ENCODE results near the gene LRIT1. TPM values are rescaled to one million over a fixed set of nuclear protein-coding genes. Genes with fewer than 3 reads are reported as not detected.

Gene LRIT1
- total and polyA plus RNA-seq, 2 of the 8 experiments (the other 6 are each of a cell fraction or from before 2014, with no cell fraction given), result 0.03 TPM; not detected in 1

- no peak overlapping the region for H2AK5ac ChIP-seq (ENCODE audit: low read depth, low read length)
- DNase-seq (ENCODE audit: low read depth in 1 of 2, low spot score in 2 of 2), result no peak
- no peak overlapping the region for H3K9ac ChIP-seq (replicated peaks in 1 of 4; ENCODE audit: extremely low read depth in 1 of 4, low read depth in 3 of 4, low read length in 3 of 4)
- no peak overlapping the region for H3K4me3 ChIP-seq (ENCODE audit: extremely low read depth in 1 of 4, insufficient read depth in 2 of 4, low read depth in 3 of 4, low read length in 4 of 4)
- no peak overlapping the region for H3K14ac ChIP-seq (ENCODE audit: insufficient read length)
- H3K79me1 ChIP-seq (ENCODE audit: low read depth, low read length), result no peaks in the 10 kb centered on the region
- FAIRE-seq, result no peak
- no peak overlapping the region for H3K18ac ChIP-seq (ENCODE audit: extremely low read depth, low read length)
- peaks cover 2% of the 10 kb centered on the region; the same call in 1 of the 2 replicates for H3K23me2 ChIP-seq (ENCODE audit: low read depth, low read length)
- H4K91ac ChIP-seq (replicated peaks; ENCODE audit: insufficient read length, low read length), result no peak overlapping the region
- no peak overlapping the region for H2BK15ac ChIP-seq (ENCODE audit: low read length)
- H3K27me3 ChIP-seq (replicated peaks in 1 of 4; ENCODE audit: control insufficient read depth in 3 of 4, extremely low read depth in 1 of 4, insufficient read depth in 3 of 4, low read length in 3 of 4), result no peaks in the 10 kb centered on the region
- no peak overlapping the region for H2BK12ac ChIP-seq (ENCODE audit: low read depth, low read length)
- no peak overlapping the region for H4K5ac ChIP-seq (ENCODE audit: insufficient read length, low read depth, low read length)
- no peaks in the 10 kb centered on the region for H3K4me1 ChIP-seq (replicated peaks in 1 of 4; ENCODE audit: control insufficient read depth in 3 of 4, insufficient read depth in 4 of 4, low read length in 3 of 4)
- WGBS, 2 experiments (ENCODE audit: extremely low coverage in 1 of 2, insufficient coverage in 1 of 2, insufficient read length in 1 of 2, insufficient replicate concordance in 2 of 2, low coverage in 1 of 2, low lambda C conversion rate in 2 of 2, missing lambda C conversion rate in 1 of 2), result 93% methylated on average over 2 of the region's 2 CpGs; no CpG with 5 or more reads in 1 of the 2 experiments
- no peak overlapping the region for H2BK5ac ChIP-seq (ENCODE audit: low read depth, low read length)
- ChIA-PET POLR2A (ENCODE audit: partially characterized antibody) (no interaction called here), CTCF (ENCODE audit: partially characterized antibody) (interaction anchor here (0.7 to 15.5 kb wide), 7 partner anchors 9 to 272 kb away, joined by 3 to 558 read pairs (median 3); no protein-coding TSS in a partner anchor)
- H3K4ac ChIP-seq (replicated peaks; ENCODE audit: insufficient read length, low read depth, low read length), result no peak overlapping the region
- no peak overlapping the region for H2AFZ ChIP-seq (ENCODE audit: low read length)
- no peaks in the 10 kb centered on the region for H3K9me3 ChIP-seq (ENCODE audit: insufficient read depth in 2 of 2, low read depth in 1 of 2, low read length in 1 of 2)
- H4K8ac ChIP-seq (ENCODE audit: extremely low read depth, insufficient read depth, low read length), result no peak overlapping the region
- no peak overlapping the region for H3K27ac ChIP-seq (ENCODE audit: low read depth, low read length)
- TF ChIP-seq SP4 (IDR thresholded peaks at IDR 0.05; ENCODE audit: low read length) (no peak), ATF2 (IDR thresholded peaks at IDR 0.05; ENCODE audit: low read length) (no peak), YY1 (IDR thresholded peaks at IDR 0.05; ENCODE audit: low read depth, low read length) (no peak), FOSL1 (IDR thresholded peaks at IDR 0.05; ENCODE audit: insufficient read depth, low read depth, low read length) (no peak), CBX5 (IDR thresholded peaks at IDR 0.05; ENCODE audit: low read depth, low read length) (no peak), CEBPB (IDR thresholded peaks at IDR 0.05; ENCODE audit: low read depth, low read length) (no peak)
- TF ChIP-seq, protein P1, sequence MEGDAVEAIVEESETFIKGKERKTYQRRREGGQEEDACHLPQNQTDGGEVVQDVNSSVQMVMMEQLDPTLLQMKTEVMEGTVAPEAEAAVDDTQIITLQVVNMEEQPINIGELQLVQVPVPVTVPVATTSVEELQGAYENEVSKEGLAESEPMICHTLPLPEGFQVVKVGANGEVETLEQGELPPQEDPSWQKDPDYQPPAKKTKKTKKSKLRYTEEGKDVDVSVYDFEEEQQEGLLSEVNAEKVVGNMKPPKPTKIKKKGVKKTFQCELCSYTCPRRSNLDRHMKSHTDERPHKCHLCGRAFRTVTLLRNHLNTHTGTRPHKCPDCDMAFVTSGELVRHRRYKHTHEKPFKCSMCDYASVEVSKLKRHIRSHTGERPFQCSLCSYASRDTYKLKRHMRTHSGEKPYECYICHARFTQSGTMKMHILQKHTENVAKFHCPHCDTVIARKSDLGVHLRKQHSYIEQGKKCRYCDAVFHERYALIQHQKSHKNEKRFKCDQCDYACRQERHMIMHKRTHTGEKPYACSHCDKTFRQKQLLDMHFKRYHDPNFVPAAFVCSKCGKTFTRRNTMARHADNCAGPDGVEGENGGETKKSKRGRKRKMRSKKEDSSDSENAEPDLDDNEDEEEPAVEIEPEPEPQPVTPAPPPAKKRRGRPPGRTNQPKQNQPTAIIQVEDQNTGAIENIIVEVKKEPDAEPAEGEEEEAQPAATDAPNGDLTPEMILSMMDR (IDR thresholded peaks at IDR 0.05; ENCODE audit: control extremely low read depth in 1 of 3, insufficient read depth in 1 of 3, low read depth in 1 of 3, low read length in 3 of 3), result no peak
- no peak overlapping the region for H2BK20ac ChIP-seq (ENCODE audit: low read length)
- H2BK120ac ChIP-seq (replicated peaks; ENCODE audit: low read depth, low read length), result no peak overlapping the region
- no peaks in the 10 kb centered on the region for H3K36me3 ChIP-seq (ENCODE audit: control insufficient read depth in 2 of 4, insufficient read depth in 4 of 4, low read length in 3 of 4)
- H3K4me2 ChIP-seq (ENCODE audit: insufficient read depth in 1 of 2, low read depth in 2 of 2, low read length in 2 of 2), result no peak overlapping the region
- no peak overlapping the region for H3K56ac ChIP-seq (replicated peaks; ENCODE audit: insufficient read length, low read depth, low read length)
- H4K20me1 ChIP-seq (replicated peaks in 1 of 2; ENCODE audit: control insufficient read depth in 1 of 2, insufficient read depth in 2 of 2, low read length in 2 of 2), result no peaks in the 10 kb centered on the region
- H3K79me2 ChIP-seq (ENCODE audit: control insufficient read depth in 1 of 2, insufficient read depth in 2 of 2, low read length in 2 of 2), result no peaks in the 10 kb centered on the region
- H3K23ac ChIP-seq (ENCODE audit: insufficient read length), result no peak overlapping the region
Observed at GRCh38 chr10:84269773-84270172, 28.4 kb upstream of the LRIT1 start.
